ENCODE results near the gene BFAR.

GRCh38 chr16:14629919-14630619, 2.7 kb upstream of the BFAR start, which contains the start of gene PARN:
- TF ChIP-seq CTCF (IDR thresholded peaks at IDR 0.05; ENCODE audit: low read depth, low read length), result no peak
- TF ChIP-seq EZH2phosphoT487 (IDR thresholded peaks at IDR 0.05; ENCODE audit: low read depth), result no peak
